Testis (tissue), 3 donors: ENCODE results near the gene SLC4A11. TPM values are rescaled to one million over a fixed set of nuclear protein-coding genes. Genes with fewer than 3 reads are reported as not detected.

ENCODE experiments used
- DNase-seq: peaks from one replicate; pipeline ENCODE4 v3.0.0-alpha.2; 2019
- H3K27ac ChIP-seq, 2 donors: fragments of 200-600 bp; sonication (generic); one replicate each; pipeline ENCODE4 v1.5.1; 2019
- H3K27me3 ChIP-seq: fragments of 200-600 bp; sonication (generic); one replicate; pipeline ENCODE4 v1.5.1; 2019
- H3K36me3 ChIP-seq: fragments of 200-600 bp; sonication (generic); one replicate; pipeline ENCODE4 v1.5.1; 2017; ENCODE audit warnings: low read depth; ENCODE audit errors: missing control alignments
- H3K4me1 ChIP-seq: fragments of 200-600 bp; sonication (generic); one replicate; pipeline ENCODE4 v1.5.1; 2019
- H3K4me3 ChIP-seq, 2 donors: fragments of 200-600 bp; sonication (generic); one replicate each; pipeline ENCODE4 v1.5.1; 2017 to 2019
- H3K9me3 ChIP-seq: fragments of 200-600 bp; sonication (generic); one replicate; pipeline ENCODE4 v1.5.1; 2017
- POLR2A ChIP-seq: fragments of 450-650 bp; IDR thresholded peaks from one replicate; pipeline ENCODE4 v1.6.1; 2017; ENCODE audit warnings: antibody characterized with exemption, mild to moderate bottlenecking, moderate library complexity
- WGBS, 2 donors: methylation state at CpG; one replicate each; pipeline ENCODE4 v1.1.5; 2018; 5-methylcytosine and 5-hydroxymethylcytosine counted together
- intact Hi-C: fragments of 100-400 bp; cut with DNase I; formaldehyde crosslinking; loops from one replicate; pipeline ENCODE4 v1.15.1; 2023; ENCODE audit warnings: low total_unique reads
- polyA plus RNA-seq: library from polyadenylated mRNA; stranded (reverse); fragments of 350-450 nt; fragmentation: Illumina TruSeq; extraction: RNeasy Lipid Tissue Mini Kit (QIAGEN cat#74804); gene quantifications from one replicate; pipeline ENCODE4 v1.2.3, GENCODE V29; 2014; ENCODE audit warnings: low read depth, low replicate concordance; ENCODE audit not compliant: insufficient read depth
- total RNA-seq, 2 donors: library from RNA; depleted of rRNA; stranded (reverse); fragments of >200 nt; gene quantifications; one replicate each; pipeline ENCODE4 v1.2.3, GENCODE V29; 2016
- TF ChIP-seq, protein P1 (sequence below), 3 experiments: fragments of 450-650 bp in 2 of 3; fragments of 200-600 bp in 1 of 3; sonication (generic) in 1 of 3; IDR thresholded peaks; one replicate each; pipeline ENCODE4 v1.5.1; 2016 to 2019; ENCODE audit warnings: antibody characterized with exemption in 3 of 3, mild to moderate bottlenecking in 2 of 3, moderate library complexity in 1 of 3

Gene SLC4A11
- total and polyA plus RNA-seq, 3 donors from 2014 or later, result 9.2 to 10.7 (median 10.7) TPM

DNA sequence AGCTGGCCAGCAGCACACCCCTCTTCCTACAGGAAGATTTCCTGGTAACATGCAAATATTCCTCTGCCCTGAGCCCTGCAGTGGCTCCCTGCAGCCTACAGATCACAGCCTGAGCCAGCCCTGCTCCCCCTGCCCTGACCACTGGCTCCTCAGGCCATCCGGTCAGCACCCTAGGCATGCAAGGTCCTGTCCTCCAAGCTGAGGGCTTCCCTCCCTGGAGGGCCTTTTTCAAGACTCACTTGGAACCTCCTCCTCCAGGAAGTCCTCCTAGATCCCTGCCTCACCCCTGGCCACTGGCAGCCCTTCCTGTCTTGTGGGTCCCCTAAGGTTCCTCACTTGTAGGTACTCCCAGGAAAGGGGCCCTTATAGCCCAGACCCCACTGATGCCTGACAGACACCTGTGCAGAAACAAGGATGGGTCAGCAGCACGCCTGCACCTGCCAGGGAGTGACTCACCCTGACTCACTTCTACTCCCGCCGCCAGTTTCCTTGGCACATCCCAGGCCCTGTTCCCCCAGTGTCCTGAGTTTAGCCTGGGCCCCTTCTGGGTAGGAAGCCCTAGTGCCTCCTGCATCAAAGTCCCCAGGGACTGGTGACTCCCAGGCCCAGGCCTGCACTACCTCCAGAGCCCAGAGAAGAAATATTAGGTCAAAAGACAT, 3.2 kb downstream of the SLC4A11 start:
- intact Hi-C loops, result no loop called here
- TF ChIP-seq POLR2A, result no peak
- TF ChIP-seq, protein P1, sequence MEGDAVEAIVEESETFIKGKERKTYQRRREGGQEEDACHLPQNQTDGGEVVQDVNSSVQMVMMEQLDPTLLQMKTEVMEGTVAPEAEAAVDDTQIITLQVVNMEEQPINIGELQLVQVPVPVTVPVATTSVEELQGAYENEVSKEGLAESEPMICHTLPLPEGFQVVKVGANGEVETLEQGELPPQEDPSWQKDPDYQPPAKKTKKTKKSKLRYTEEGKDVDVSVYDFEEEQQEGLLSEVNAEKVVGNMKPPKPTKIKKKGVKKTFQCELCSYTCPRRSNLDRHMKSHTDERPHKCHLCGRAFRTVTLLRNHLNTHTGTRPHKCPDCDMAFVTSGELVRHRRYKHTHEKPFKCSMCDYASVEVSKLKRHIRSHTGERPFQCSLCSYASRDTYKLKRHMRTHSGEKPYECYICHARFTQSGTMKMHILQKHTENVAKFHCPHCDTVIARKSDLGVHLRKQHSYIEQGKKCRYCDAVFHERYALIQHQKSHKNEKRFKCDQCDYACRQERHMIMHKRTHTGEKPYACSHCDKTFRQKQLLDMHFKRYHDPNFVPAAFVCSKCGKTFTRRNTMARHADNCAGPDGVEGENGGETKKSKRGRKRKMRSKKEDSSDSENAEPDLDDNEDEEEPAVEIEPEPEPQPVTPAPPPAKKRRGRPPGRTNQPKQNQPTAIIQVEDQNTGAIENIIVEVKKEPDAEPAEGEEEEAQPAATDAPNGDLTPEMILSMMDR (IDR thresholded peaks at IDR 0.05), result no peak
- DNase-seq, result no peak
- Histone ChIP-seq H3K4me3 (no peak overlapping the region), H3K27ac (no peak overlapping the region), H3K36me3 (no peaks in the 10 kb centered on the region), H3K27me3 (no peaks in the 10 kb centered on the region), H3K9me3 (no peaks in the 10 kb centered on the region), H3K4me1 (peaks cover 11% of the 10 kb centered on the region)
- WGBS, 2 donors, result 78 to 93% methylated on average over 4 of the region's 4 CpGs

DNA sequence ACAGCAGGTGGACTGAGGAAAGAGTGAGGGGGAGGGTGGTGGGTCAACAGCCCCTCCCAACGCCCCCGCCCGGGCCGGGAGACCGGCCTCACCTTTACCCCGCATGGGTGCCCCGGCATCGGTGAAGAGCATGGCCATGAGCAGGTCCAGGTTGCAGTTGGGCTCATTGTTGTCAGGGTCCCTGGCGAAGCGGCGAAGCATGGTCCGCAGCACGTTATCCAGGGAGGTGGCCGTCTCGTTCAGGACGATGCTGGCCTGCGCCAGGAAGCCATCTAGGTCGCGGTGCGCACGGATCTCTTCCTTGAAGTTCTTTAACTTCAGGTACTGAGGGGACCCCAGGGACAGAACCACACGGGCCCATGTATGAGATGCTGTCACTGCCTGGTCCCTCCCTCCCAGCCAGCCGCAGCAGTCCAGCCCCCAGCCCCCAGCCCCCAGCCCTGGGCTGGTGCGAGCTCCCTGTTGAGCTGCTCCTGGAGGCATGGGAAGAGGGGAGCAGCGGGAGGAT, 4.9 kb downstream of the SLC4A11 start:
- 92% methylated on average over 25 of the region's 25 CpGs; no CpG with 5 or more reads in 1 of the 2 donors for WGBS, 2 donors
- intact Hi-C loops, result no loop called here
- Histone ChIP-seq H3K36me3 (no peaks in the 10 kb centered on the region), H3K27ac (no peak overlapping the region), H3K4me3 (no peak overlapping the region), H3K9me3 (no peaks in the 10 kb centered on the region), H3K27me3 (no peaks in the 10 kb centered on the region), H3K4me1 (peaks cover 6% of the 10 kb centered on the region)
- no peak for DNase-seq
- TF ChIP-seq, protein P1 (IDR thresholded peaks at IDR 0.05), result no peak
- TF ChIP-seq POLR2A, result no peak

- no peak for TF ChIP-seq POLR2A
- TF ChIP-seq, protein P1 (IDR thresholded peaks at IDR 0.05), result no peak
- no peak overlapping the region for H3K4me3 ChIP-seq
- WGBS, 2 donors, result 90% methylated on average over 26 to 27 of the region's 32 CpGs
- intact Hi-C loops, result no loop called here
- no peak overlapping the region for H3K27ac ChIP-seq
- H3K36me3 ChIP-seq, result no peaks in the 10 kb centered on the region
- H3K27me3 ChIP-seq, result no peaks in the 10 kb centered on the region
- no peak for DNase-seq
- peaks cover 5% of the 10 kb centered on the region for H3K4me1 ChIP-seq
- no peaks in the 10 kb centered on the region for H3K9me3 ChIP-seq
These were observed 5.6 kb downstream of the SLC4A11 start for GRCh38 chr20:3233131-3233990.

- no peak for DNase-seq
- no peaks in the 10 kb centered on the region for H3K4me1 ChIP-seq
- intact Hi-C loops, result no loop called here
- H3K27me3 ChIP-seq, result no peaks in the 10 kb centered on the region
- H3K4me3 ChIP-seq, result no peak overlapping the region
- no peaks in the 10 kb centered on the region for H3K9me3 ChIP-seq
- 86 to 92% methylated on average over 12 to 15 of the region's 15 CpGs for WGBS, 2 donors
- no peak overlapping the region for H3K27ac ChIP-seq
- H3K36me3 ChIP-seq, result no peaks in the 10 kb centered on the region
- TF ChIP-seq, protein P1 (IDR thresholded peaks at IDR 0.05), result no peak
- no peak for TF ChIP-seq POLR2A
These were observed 7.0 kb downstream of the SLC4A11 start for GRCh38 chr20:3231889-3232588.
